ENCODE data around the gene CPZ.

The CPZ gene

DNA sequence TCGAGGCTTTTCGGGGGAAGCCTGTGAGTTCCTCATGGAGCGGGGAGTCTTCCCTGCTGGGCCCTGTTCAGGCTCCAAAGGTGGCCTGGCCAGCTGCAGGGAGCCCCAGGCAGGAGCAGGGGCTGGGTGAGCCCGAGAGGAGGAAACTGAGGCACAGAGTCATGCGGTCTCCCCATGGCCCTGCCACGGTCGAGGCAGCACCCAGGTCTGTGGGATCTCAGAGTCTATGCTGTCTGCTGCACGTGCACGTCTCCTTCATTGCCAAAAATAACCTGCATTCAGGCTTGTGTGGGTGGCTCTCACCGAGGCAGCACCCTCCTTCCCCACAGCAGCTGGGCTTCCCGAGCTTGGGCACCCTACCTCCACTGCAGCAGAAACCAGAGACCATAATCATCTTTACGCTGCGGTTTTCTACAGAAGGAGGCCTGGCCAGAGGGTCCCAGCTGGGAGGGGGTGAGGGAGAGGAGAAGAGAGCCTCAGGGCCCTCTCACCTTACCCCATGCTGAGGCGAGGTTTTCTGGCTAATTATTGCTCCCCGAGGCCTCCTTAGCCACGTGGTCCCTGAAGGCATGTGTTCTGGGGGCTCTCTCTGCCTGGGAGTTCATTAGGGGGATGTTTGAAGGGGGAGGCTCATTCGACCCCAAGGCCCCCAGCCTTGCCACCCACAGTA lies 64.3 kb downstream of the CPZ start:
- no peak for DNase-seq

DNA sequence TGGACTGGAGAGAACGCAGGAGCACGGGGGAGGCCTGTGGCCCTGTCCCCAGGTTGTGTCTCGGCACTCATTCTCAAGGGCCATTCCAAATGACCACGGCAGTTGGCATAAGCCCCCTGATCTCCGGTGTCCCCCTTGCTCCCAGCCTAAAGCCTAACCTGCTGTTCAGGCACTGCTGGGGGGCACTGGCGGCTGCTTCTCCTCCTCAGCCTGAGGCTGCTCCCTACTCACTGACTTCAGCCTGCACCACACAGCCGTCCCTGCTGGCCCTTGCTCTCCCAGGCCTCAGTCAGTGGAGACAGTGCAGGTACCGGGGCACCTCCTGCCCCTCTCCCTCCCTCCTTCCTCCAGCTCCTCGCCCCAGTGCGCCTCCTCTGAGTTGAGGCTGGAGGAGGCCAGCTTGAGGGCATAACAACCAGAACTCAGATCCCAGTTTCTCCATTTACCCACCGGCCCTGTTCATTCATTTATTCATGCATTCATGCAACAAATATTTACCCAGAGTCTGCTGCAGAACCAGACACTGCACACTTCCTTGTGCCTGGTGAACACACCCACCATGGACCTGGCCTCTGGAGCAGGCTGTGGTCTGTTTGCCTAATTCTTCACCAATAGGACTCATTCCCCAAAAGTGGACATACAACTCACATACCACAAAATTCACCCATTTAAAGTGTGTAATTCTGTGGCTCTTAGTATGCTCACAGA lies 65.0 kb downstream of the CPZ start:
- no peak for DNase-seq

DNA sequence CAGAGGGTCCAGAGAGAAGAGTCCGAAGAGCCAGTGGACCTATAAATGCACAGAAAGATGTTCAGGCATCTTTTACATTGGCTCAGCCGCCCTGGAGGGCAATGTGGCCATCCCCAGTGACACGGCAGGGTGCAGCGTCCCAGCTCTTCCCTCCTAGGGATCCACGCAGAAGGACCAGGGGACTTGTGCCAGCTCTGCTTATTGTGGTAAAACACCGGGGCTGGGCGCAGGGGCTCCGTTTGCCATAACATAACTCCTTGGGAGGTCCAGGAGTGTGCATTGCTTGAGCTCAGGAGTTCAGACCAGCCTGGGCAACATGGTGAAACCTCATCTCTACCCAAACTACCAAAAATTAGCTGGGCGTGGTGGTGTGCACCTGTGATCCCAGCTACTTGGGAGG lies 70.2 kb downstream of the CPZ start:
- DNase-seq: no peak

DNA sequence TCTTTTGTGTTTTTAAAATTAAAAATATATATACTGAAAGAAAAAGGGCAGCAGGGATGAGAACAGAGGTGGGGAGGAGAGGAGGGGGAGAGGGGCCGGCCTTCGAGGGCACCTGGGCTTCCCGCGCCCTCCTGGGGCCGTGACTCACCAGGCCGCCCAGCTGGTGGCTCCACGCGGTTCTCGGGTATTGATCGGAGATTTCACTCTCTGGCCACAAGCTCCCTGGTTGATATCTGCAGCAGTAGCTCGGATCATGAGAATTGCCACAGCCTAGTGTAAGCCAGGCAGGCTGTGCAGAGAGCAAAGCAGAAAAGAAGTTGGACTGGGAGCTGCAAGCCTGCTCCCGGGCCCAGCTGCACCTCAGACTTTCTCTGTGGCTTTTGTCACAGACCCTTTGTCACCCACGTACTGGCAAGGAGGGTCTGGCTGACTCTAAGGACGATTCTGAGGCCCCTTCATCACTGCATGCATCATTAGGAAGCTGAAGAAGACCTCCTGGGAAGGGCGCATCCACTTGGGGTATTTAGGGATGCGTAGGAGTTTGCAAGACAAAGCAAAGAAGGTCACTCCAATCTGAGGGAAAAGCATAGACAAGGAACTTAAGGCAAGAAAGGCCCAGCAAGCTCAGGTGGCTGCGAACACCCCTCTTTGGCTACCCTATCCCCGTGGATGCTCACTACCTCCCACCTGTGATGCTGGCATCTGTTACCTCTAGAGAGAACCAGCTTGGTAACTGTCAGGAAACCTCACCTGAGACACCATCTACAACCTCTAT lies 71.7 kb downstream of the CPZ start:
- no peak for DNase-seq

DNA sequence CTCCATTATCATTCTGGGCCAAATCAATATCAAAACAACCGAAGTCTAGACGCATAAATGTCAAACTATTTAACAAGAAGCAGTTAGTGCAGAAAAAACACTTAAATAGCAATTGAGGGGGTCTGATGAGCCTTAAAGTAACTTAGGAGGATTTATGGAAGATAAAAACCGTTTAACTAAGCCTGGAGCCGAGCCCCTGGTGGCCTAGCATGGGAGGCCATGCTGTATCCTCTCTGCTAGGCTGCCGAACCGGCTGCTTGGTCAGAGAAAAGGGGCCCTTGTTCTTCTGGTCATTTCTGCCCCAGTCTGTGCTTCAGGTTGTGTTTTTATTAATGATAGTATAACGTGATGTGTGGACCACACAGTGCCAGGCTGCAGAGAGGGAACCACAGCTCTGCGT lies 72.4 kb downstream of the CPZ start:
- no peak for DNase-seq

DNA sequence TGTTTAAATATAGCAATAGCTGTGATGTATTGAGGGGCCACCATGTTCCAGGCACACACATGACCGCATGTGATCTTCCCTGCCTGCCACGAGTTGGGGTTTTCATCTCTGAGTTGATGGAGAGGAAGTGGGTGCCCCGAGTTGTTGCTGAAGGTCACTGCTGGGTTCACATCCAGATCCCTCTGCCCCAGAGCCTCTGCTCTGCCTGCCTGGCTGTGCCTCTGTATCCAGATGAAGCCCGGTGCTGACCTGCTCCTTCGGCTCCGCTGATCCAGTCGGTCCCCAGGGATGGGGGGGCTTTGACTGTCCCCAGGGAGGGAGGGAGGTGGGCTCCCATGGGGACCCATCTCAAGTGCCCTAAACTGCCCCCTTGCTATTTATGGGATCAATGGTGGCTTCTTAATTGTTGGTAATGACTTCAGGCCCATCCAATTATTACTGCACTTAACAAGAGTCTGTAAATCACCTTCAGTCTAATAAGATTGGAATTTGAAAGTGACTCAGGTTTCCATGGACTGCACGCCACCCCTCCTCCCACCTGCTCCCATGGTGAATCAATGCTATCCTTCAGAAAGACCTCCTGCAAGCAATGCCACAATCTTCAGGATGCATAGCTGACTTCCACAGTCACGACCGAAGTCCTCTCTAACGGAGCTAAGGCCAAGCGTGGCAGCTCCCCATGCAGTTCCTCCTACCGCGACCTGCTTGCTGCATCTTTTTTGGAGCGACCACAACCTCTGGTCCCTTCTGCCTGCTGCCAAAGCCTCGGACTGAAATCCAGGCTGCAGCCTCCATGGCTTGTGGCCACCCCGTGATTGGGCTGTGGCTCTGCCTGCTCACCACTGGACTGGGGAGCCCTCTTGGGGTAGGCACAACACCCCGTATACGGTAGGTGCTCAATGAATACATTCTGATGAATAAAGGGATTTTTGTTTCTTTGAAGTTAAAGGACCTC lies 73.1 kb downstream of the CPZ start:
- no peak for DNase-seq

DNA sequence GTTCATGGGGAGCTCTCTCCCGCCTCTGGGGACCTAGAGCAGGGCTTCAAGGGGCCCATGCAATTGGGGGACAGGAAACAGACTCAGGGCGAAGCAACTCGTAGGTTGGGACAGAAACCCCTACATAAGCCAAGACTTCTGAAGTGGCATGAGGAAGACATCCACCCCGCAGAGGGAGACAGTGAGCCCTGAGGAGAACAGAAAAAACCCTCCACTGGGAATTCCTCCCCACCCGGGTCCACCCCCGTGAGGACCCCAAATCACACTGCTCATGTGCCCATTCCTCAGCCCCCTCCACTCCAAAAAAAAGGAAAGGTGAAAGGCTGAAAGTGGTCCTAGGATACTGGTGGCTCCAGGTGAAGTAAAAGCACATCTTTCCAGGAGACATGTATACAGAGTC lies 74.0 kb downstream of the CPZ start:
- no peak for DNase-seq
